Measurements from ENCODE around the gene TBX18. TPM values are rescaled to one million over a fixed set of nuclear protein-coding genes. Genes with fewer than 3 reads are reported as not detected.

Gene TBX18
- total and polyA plus RNA-seq, 4 donors = 0.10 to 0.59 (median 0.19) TPM; not detected in 1

GRCh38 chr6:84772428-84773132 is 8.2 kb upstream of the TBX18 start:
- 18% methylated on average over 35 of the region's 35 CpGs for WGBS
- H3K27me3 ChIP-seq (ENCODE audit: control insufficient read depth in 4 of 4, insufficient read depth in 4 of 4, low read length in 3 of 4) = peaks cover 2 to 33% (median 15%) of the 10 kb centered on the region in 4 donors
- H3K27ac ChIP-seq (ENCODE audit: low read depth in 1 of 2, low read length in 2 of 2) = no peak overlapping the region
- DNase-seq (ENCODE audit: low spot score) = no peak
- H3K4me1 ChIP-seq (ENCODE audit: control insufficient read depth in 4 of 4, insufficient read depth in 4 of 4, low read length in 3 of 4) = peaks cover 3 to 24% (median 11%) of the 10 kb centered on the region in 4 donors
- TF ChIP-seq TAF1 (conservative IDR thresholded peaks at IDR 0.05) = no peak
- TF ChIP-seq HNF4A (conservative IDR thresholded peaks at IDR 0.05) = no peak
- TF ChIP-seq GABPA (IDR thresholded peaks at IDR 0.05 in 1 of 2, conservative IDR thresholded peaks at IDR 0.05 in 1 of 2) = no peak
- H3K9me3 ChIP-seq (ENCODE audit: control insufficient read depth in 4 of 4, low read length in 3 of 4) = peaks cover 0 to 17% (median 1%) of the 10 kb centered on the region in 4 donors
- no peaks in the 10 kb centered on the region for H3K36me3 ChIP-seq (ENCODE audit: control insufficient read depth in 4 of 4, insufficient read depth in 3 of 4, low read depth in 1 of 4, low read length in 3 of 4)
- H3K9ac ChIP-seq (ENCODE audit: low read depth in 1 of 2, low read length in 2 of 2) = no peak overlapping the region
- H3K4me3 ChIP-seq (ENCODE audit: low read depth in 1 of 3, low read length in 3 of 3) = no peak overlapping the region

GRCh38 chr6:84771756-84772356 is 7.5 kb upstream of the TBX18 start:
- TF ChIP-seq FOXA2 (IDR thresholded peaks at IDR 0.05) (no peak), HNF4A (conservative IDR thresholded peaks at IDR 0.05) (no peak), ZBTB33 (IDR thresholded peaks at IDR 0.05) (no peak), FOXA1 (IDR thresholded peaks at IDR 0.05) (no peak), JUND (IDR thresholded peaks at IDR 0.05) (no peak), CTCF (IDR thresholded peaks at IDR 0.05; ENCODE audit: low read depth, low read length, missing input control) (no peak), ATF3 (IDR thresholded peaks at IDR 0.05) (no peak), REST (IDR thresholded peaks at IDR 0.05) (no peak), RXRA (IDR thresholded peaks at IDR 0.05) (no peak), YY1 (IDR thresholded peaks at IDR 0.05) (no peak), TAF1 (conservative IDR thresholded peaks at IDR 0.05) (no peak), GABPA (IDR thresholded peaks at IDR 0.05 in 1 of 2, conservative IDR thresholded peaks at IDR 0.05 in 1 of 2) (no peak)
- H3K36me3 ChIP-seq (ENCODE audit: control insufficient read depth in 4 of 4, insufficient read depth in 3 of 4, low read depth in 1 of 4, low read length in 3 of 4) = no peaks in the 10 kb centered on the region
- peaks cover 0 to 23% (median 1%) of the 10 kb centered on the region in 4 donors for H3K9me3 ChIP-seq (ENCODE audit: control insufficient read depth in 4 of 4, low read length in 3 of 4)
- 13% methylated on average over 16 of the region's 16 CpGs for WGBS
- no peak overlapping the region for H3K4me3 ChIP-seq (ENCODE audit: low read depth in 1 of 3, low read length in 3 of 3)
- no peak overlapping the region for H3K27ac ChIP-seq (ENCODE audit: low read depth in 1 of 2, low read length in 2 of 2)
- H3K9ac ChIP-seq (ENCODE audit: low read depth in 1 of 2, low read length in 2 of 2) = no peak overlapping the region
- peaks cover 3 to 24% (median 11%) of the 10 kb centered on the region in 4 donors for H3K4me1 ChIP-seq (ENCODE audit: control insufficient read depth in 4 of 4, insufficient read depth in 4 of 4, low read length in 3 of 4)
- H3K27me3 ChIP-seq (ENCODE audit: control insufficient read depth in 4 of 4, insufficient read depth in 4 of 4, low read length in 3 of 4) = peaks cover 2 to 40% (median 17%) of the 10 kb centered on the region in 4 donors
- no peak for DNase-seq (ENCODE audit: low spot score)
